Measurements from ENCODE around the gene PHEX. TPM values are rescaled to one million over a fixed set of nuclear protein-coding genes. Genes with fewer than 3 reads are reported as not detected.

The PHEX gene
- total RNA-seq, 3 donors from 2014 or later: 0.16 to 5.6 (median 2.5) TPM

DNA sequence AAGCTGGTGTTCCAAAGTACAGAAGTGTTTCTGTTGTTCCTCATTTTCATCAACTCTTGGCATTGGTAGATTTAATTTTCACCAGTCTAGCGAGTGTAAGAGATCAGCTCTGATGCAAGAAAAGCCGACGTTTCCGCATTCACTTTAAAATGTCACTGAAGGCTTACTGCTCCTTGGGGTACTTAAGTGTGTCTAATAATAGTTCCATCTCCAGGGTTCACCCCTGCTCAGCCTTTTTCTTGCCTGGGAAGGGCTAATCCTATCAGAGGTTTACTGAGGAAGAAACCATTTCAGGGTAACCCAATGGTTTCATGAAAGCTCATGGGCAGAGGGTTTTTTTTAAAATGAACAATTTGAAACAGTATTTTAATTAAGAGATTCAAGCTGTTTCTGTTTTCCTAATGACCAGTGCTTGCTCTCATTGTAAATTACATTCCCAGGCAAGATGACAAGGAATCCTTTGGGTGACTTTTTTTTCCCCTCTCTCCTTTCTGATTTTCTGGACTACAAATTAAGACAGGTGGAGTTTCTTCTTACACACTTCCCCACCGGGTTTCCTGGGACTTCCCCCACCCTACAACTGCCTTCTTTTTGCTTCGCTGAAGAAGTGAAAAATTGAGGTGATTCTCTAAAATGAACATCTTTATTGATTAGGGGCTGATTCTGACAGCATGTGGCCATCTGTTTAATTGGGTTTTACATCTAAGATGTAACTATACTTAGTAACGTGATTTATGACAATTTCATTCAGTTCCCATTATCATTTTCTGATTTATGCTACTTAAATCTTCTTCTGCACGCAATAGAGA is 161.9 kb downstream of the PHEX start:
- H3K4me3 ChIP-seq: no peak overlapping the region
- peaks cover 0 to 22% of the 10 kb centered on the region in 2 donors for H3K27me3 ChIP-seq
- no peaks in the 10 kb centered on the region for H3K9me3 ChIP-seq
- TF ChIP-seq POLR2A (IDR thresholded peaks at IDR 0.05) (no peak), POLR2AphosphoS5 (IDR thresholded peaks at IDR 0.05) (no peak)
- TF ChIP-seq, protein P1, sequence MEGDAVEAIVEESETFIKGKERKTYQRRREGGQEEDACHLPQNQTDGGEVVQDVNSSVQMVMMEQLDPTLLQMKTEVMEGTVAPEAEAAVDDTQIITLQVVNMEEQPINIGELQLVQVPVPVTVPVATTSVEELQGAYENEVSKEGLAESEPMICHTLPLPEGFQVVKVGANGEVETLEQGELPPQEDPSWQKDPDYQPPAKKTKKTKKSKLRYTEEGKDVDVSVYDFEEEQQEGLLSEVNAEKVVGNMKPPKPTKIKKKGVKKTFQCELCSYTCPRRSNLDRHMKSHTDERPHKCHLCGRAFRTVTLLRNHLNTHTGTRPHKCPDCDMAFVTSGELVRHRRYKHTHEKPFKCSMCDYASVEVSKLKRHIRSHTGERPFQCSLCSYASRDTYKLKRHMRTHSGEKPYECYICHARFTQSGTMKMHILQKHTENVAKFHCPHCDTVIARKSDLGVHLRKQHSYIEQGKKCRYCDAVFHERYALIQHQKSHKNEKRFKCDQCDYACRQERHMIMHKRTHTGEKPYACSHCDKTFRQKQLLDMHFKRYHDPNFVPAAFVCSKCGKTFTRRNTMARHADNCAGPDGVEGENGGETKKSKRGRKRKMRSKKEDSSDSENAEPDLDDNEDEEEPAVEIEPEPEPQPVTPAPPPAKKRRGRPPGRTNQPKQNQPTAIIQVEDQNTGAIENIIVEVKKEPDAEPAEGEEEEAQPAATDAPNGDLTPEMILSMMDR (IDR thresholded peaks at IDR 0.05): no peak
- no peak overlapping the region for H3K27ac ChIP-seq
- intact Hi-C loops (cut with DNase I; ENCODE audit: low total_unique reads): no loop called here
- H3K36me3 ChIP-seq: no peaks in the 10 kb centered on the region
- DNase-seq (ENCODE audit: low spot score in 2 of 2): no peak
- H3K4me1 ChIP-seq: no peaks in the 10 kb centered on the region

DNA sequence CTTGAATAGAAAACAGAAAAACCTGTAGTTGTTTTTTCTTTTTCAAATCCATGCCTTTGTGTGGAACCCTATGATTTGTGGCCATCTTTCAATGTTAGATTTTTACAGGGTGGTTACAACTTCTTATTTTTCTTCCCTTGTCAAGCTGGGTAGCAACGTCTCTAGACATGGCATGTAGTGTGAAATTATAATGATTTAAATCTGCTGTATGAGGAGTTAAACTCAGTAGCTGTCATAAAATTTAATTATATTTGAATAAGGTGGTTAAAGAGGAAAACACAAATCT is 162.5 kb downstream of the PHEX start:
- no peak for DNase-seq (ENCODE audit: low spot score in 2 of 2)
- H3K9me3 ChIP-seq: no peaks in the 10 kb centered on the region
- no peaks in the 10 kb centered on the region for H3K36me3 ChIP-seq
- no peak overlapping the region for H3K27ac ChIP-seq
- no peaks in the 10 kb centered on the region for H3K4me1 ChIP-seq
- intact Hi-C loops (cut with DNase I; ENCODE audit: low total_unique reads): no loop called here
- H3K4me3 ChIP-seq: no peak overlapping the region
- TF ChIP-seq POLR2AphosphoS5 (IDR thresholded peaks at IDR 0.05): no peak
- TF ChIP-seq, protein P1 (IDR thresholded peaks at IDR 0.05): no peak
- no peak for TF ChIP-seq POLR2A (IDR thresholded peaks at IDR 0.05)
- peaks cover 0 to 28% of the 10 kb centered on the region in 2 donors for H3K27me3 ChIP-seq

DNA sequence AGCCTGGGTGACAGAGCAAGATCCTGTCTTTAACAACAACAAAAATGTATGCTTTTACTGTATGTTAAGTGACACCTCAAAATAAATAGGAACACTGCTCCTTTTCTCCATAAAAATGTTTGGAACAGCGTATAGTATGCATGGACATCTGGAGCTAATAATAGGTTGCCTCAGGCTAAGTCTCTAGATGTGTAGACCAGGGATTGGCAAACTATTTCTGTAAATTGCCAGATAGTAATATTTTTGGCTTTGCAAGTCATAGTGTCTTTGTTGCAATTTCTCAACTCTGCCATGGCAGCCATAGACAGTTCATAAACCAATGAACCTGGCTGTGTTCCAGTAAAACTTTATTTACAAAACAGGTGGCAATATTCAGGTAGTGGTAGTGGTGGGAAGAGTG is 164.0 kb downstream of the PHEX start:
- H3K27ac ChIP-seq: no peak overlapping the region
- no peaks in the 10 kb centered on the region for H3K36me3 ChIP-seq
- no peaks in the 10 kb centered on the region for H3K4me1 ChIP-seq
- TF ChIP-seq POLR2AphosphoS5 (IDR thresholded peaks at IDR 0.05) (no peak), POLR2A (IDR thresholded peaks at IDR 0.05) (no peak)
- TF ChIP-seq, protein P1 (IDR thresholded peaks at IDR 0.05): no peak
- H3K27me3 ChIP-seq: peaks cover 0 to 28% of the 10 kb centered on the region in 2 donors
- no peak overlapping the region for H3K4me3 ChIP-seq
- intact Hi-C loops (cut with DNase I; ENCODE audit: low total_unique reads): no loop called here
- no peaks in the 10 kb centered on the region for H3K9me3 ChIP-seq
- DNase-seq (ENCODE audit: low spot score in 2 of 2): no peak

DNA sequence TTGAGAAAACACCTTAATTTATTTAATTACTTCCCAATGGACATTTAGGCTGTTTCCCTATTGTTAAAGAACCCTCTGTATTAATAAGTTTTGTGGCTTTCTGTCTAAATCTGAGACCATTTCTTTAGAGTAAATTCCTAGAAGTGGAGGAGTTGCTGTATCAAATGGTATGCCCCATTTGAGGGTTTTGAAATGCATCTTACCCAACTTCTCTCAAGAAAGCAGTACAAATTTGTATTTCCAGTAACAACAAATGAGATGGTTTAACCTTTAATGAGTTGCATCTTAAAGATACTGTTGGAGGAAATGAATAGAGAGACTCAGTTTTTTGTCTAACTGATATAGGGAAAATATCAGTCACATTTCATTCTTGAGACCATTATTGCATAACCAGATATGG is 170.1 kb downstream of the PHEX start:
- DNase-seq (ENCODE audit: low spot score in 2 of 2): no peak

DNA sequence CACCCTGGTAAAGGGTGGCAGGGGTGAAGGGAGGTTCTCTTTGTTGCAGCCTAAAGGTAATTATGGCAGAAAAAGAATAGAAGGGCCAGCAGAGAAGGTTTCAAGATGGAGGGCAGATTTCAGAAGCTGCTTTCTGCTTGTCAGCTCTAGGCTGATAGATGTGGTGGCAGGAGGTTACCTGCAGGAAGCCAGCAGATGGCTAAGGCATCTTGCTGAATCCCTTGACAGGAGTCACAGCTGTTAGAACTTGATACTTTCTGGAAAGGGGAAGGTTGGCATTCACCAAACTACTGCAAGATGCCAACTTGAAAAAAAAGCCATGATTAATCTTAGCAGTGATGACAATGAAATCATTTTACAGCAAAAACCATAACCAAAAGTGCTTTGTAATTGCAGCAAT is 171.1 kb downstream of the PHEX start:
- Histone ChIP-seq H3K36me3 (no peaks in the 10 kb centered on the region), H3K27me3 (peaks cover 0 to 16% of the 10 kb centered on the region in 2 donors), H3K4me3 (no peak overlapping the region), H3K9me3 (no peaks in the 10 kb centered on the region), H3K4me1 (no peaks in the 10 kb centered on the region), H3K27ac (no peak overlapping the region)
- no peak for TF ChIP-seq POLR2AphosphoS5 (IDR thresholded peaks at IDR 0.05)
- TF ChIP-seq POLR2A (IDR thresholded peaks at IDR 0.05): no peak
- TF ChIP-seq, protein P1 (IDR thresholded peaks at IDR 0.05): no peak
- intact Hi-C loops (cut with DNase I; ENCODE audit: low total_unique reads): no loop called here
- no peak for DNase-seq (ENCODE audit: low spot score in 2 of 2)

More for the DNA sequence above, 170.1 kb downstream of the PHEX start:
- Histone ChIP-seq H3K4me3 (no peak overlapping the region), H3K36me3 (no peaks in the 10 kb centered on the region), H3K27ac (no peak overlapping the region), H3K9me3 (no peaks in the 10 kb centered on the region), H3K4me1 (no peaks in the 10 kb centered on the region), H3K27me3 (peaks cover 0 to 16% of the 10 kb centered on the region in 2 donors)
- TF ChIP-seq, protein P1 (IDR thresholded peaks at IDR 0.05): no peak
- TF ChIP-seq POLR2AphosphoS5 (IDR thresholded peaks at IDR 0.05) (no peak), POLR2A (IDR thresholded peaks at IDR 0.05) (no peak)
- intact Hi-C loops (cut with DNase I; ENCODE audit: low total_unique reads): no loop called here
